Purkinje cell (primary cell): ENCODE results near the gene RARB. TPM values are rescaled to one million over a fixed set of nuclear protein-coding genes. Genes with fewer than 3 reads are reported as not detected.

ENCODE experiments used
- polyA plus RNA-seq: library from polyadenylated mRNA; unstranded; fragments of >200 nt; fragmentation: Nextera tagmentation; gene quantifications from 2 replicates; pipeline ENCODE4 v1.2.1, GENCODE V29; 2014

RARB gene
- 0.74 and 3.0 TPM in 2 replicates for polyA plus RNA-seq

DNA sequence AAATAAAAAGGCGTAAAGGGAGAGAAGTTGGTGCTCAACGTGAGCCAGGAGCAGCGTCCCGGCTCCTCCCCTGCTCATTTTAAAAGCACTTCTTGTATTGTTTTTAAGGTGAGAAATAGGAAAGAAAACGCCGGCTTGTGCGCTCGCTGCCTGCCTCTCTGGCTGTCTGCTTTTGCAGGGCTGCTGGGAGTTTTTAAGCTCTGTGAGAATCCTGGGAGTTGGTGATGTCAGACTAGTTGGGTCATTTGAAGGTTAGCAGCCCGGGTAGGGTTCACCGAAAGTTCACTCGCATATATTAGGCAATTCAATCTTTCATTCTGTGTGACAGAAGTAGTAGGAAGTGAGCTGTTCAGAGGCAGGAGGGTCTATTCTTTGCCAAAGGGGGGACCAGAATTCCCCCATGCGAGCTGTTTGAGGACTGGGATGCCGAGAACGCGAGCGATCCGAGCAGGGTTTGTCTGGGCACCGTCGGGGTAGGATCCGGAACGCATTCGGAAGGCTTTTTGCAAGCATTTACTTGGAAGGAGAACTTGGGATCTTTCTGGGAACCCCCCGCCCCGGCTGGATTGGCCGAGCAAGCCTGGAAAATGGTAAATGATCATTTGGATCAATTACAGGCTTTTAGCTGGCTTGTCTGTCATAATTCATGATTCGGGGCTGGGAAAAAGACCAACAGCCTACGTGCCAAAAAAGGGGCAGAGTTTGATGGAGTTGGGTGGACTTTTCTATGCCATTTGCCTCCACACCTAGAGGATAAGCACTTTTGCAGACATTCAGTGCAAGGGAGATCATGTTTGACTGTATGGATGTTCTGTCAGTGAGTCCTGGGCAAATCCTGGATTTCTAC lies at the start of gene RARB:
Gene RARB (plus strand): TSS at position 322 of the 847 bp plus-strand sequence. CDS start 469 bp downstream, at position 791.

Other genes starting within 250 kb of the RARB start
- 55.2 and 57.7 TPM in 2 replicates for gene TOP2B, start 236.6 kb downstream of the RARB start, polyA plus RNA-seq